ENCODE results near the gene ADGRA1. TPM values are rescaled to one million over a fixed set of nuclear protein-coding genes. Genes with fewer than 3 reads are reported as not detected.

ADGRA1 gene
- total and polyA plus RNA-seq, 2 donors (not counting 3 experiments of a cell fraction or from before 2014, with no cell fraction given): not detected

DNA sequence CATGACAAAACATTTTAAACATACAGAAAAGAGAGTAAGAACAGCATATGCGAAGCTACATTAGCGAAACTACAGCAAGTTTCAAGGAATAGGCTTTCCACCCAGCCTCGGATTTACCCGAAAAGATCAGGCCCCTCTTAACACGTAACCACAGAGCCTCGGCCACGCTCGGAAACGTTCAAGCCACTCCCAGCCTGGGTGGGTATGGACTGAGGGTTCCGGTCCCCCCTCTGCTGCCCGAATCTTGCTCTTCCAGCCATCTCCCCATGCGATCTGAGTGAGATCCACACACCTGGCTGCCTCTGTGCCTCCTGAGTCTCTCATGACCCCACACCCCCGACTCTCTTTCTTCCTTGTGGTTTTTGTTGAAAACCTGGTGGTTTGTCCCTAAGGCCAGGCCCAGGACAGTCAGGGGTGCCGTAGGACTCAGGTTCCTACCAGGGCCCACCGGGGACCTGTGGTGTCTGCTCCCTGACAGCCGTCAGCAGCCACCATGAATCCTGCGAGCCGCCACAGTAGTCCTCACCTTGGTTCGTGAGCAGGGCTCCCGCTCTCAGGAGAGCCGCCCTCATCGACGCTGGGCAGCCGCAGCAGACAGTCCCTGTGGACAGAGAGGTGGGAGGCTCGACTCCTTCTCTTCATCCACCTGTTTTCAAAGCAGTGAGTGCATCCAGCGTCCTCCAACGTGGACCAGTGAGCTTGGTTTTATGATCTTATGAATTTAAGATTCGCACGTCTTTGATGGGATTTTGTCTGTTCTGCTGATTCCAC, 90.8 kb downstream of the ADGRA1 start:
- H3K9me1 ChIP-seq (replicated peaks; ENCODE audit: control insufficient read depth, extremely low read depth, insufficient read depth, low read length): no peaks in the 10 kb centered on the region
- H3K9me3 ChIP-seq (replicated peaks; ENCODE audit: control insufficient read depth, insufficient read depth, low read length): peaks cover 4% of the 10 kb centered on the region
- no peak for FAIRE-seq
- BruUV-seq (replicated peaks): no TSS peak
- H2AFZ ChIP-seq (ENCODE audit: low read depth, low read length): no peak overlapping the region
- no peaks in the 10 kb centered on the region for H3K79me2 ChIP-seq (ENCODE audit: control insufficient read depth, insufficient read depth, low read length)
- H3K36me3 ChIP-seq (ENCODE audit: control insufficient read depth in 2 of 2, extremely low read depth in 1 of 2, insufficient read depth in 2 of 2, low read length in 2 of 2): no peaks in the 10 kb centered on the region
- no peak for DNase-seq (ENCODE audit: low read depth, low spot score)
- no peaks in the 10 kb centered on the region for H3K27me3 ChIP-seq (ENCODE audit: control insufficient read depth in 2 of 2, insufficient read depth in 2 of 2, low read length in 2 of 2)
- ChIA-PET POLR2A (no interaction called here), CTCF (no interaction called here)
- TF ChIP-seq FOS (IDR thresholded peaks at IDR 0.05; ENCODE audit: borderline replicate concordance, insufficient read depth, low read length) (no peak), MYC (IDR thresholded peaks at IDR 0.05; ENCODE audit: low read depth, low read length) (no peak), GATA2 (IDR thresholded peaks at IDR 0.05; ENCODE audit: insufficient read depth, insufficient read length, low read depth, low read length) (no peak), POLR2AphosphoS5 (IDR thresholded peaks at IDR 0.05; ENCODE audit: insufficient read depth, low read depth, low read length) (no peak)
- TF ChIP-seq, protein P1, sequence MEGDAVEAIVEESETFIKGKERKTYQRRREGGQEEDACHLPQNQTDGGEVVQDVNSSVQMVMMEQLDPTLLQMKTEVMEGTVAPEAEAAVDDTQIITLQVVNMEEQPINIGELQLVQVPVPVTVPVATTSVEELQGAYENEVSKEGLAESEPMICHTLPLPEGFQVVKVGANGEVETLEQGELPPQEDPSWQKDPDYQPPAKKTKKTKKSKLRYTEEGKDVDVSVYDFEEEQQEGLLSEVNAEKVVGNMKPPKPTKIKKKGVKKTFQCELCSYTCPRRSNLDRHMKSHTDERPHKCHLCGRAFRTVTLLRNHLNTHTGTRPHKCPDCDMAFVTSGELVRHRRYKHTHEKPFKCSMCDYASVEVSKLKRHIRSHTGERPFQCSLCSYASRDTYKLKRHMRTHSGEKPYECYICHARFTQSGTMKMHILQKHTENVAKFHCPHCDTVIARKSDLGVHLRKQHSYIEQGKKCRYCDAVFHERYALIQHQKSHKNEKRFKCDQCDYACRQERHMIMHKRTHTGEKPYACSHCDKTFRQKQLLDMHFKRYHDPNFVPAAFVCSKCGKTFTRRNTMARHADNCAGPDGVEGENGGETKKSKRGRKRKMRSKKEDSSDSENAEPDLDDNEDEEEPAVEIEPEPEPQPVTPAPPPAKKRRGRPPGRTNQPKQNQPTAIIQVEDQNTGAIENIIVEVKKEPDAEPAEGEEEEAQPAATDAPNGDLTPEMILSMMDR (IDR thresholded peaks at IDR 0.05; ENCODE audit: extremely low read depth in 1 of 2, insufficient read depth in 1 of 2, low read depth in 1 of 2, low read length in 2 of 2): no peak
- no peak overlapping the region for H3K9ac ChIP-seq (replicated peaks; ENCODE audit: extremely low read depth, insufficient read depth, low read length)
- intact Hi-C loops (cut with micrococcal nuclease): no loop called here
- H3K27ac ChIP-seq (ENCODE audit: insufficient read depth, low read depth, low read length): no peak overlapping the region
- H3K4me2 ChIP-seq (ENCODE audit: insufficient read depth, low read length): no peak overlapping the region
- H3K4me3 ChIP-seq (replicated peaks in 1 of 3; ENCODE audit: insufficient read depth in 1 of 3, low read depth in 1 of 3, low read length in 3 of 3): no peak overlapping the region
- no peaks in the 10 kb centered on the region for H4K20me1 ChIP-seq (replicated peaks; ENCODE audit: control insufficient read depth, extremely low read depth, insufficient read depth, low read length)
- no peaks in the 10 kb centered on the region for H3K4me1 ChIP-seq (ENCODE audit: control insufficient read depth, extremely low read depth, insufficient read depth, low read length)
- dilution Hi-C loops (cut with MboI; ENCODE audit: extremely low pct_ligation_motif_present, low sequenced_read_pairs): no loop called here
